ENCODE results near the gene COPS6.

COPS6 gene

DNA sequence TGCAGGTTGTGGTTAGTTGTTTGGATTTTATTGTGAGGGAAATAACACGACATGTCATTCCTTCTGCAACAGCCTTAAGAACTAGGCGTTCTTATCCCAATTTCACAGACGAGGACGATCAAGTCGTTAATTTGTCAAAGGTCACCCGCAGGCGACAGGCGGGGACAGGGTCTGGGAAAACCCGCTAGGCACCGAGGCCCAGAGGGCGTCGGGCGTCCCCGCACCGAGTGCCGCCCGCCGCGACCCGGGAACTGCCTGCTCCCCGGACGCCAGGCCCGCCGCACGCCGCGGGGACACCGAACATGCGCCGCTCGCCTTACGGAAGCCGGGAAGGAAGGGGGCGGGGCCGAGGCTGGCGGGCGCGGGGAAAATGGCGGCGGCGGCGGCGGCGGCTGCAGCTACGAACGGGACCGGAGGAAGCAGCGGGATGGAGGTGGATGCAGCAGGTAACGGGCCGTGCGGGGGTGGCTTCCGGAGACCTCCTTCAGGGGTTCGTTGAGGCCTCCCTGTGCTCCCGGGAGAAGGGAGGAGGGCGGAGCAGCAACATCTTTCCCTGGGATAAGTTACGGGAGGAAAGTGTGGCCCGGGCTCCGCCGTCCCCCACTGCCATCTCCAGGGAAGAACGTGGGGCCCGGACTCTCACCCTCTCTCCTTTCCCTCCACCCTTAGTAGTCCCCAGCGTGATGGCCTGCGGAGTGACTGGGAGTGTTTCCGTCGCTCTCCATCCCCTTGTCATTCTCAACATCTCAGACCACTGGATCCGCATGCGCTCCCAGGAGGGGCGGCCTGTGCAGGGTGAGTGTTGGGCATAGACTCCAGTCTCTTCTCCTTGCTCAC, at the start of gene COPS6:
TSS of gene COPS6 (plus strand) at position 349 of the 837 bp plus-strand sequence. CDS start at position 371, 22 bp downstream.
- intact Hi-C loops (cut with DNase I), result no loop called here
- DNase-seq, result peak; percentile 40 to 94 (median 88)

DNA sequence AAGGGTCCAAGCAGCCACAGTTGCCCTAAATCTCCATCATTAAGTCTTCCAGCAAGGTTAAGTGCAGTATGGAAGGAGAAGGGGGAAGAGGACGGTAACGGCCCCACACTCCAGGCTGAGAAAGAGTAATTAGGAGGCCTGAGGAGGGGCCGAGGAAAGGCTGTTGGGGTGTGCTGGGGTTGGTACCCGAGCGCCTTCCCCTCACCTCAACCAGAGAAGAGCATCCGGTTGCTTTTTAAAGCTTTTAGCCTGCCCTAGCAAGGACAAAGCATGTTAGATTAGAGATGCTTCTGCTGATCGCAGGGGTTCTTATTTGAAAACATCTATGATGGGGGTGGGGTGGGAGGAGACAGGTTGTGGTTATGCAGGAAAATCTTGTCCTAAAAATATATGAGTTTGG, 48.2 kb upstream of the COPS6 start:
- intact Hi-C loops (cut with DNase I), result no loop called here
- no peak for DNase-seq

GRCh38 chr7:100044718-100045117, 44.1 kb upstream of the COPS6 start:
- DNase-seq, result peak in 11 of 42 donors; percentile 5 to 44 (median 20)
- intact Hi-C loops (cut with DNase I), result no loop called here

DNA sequence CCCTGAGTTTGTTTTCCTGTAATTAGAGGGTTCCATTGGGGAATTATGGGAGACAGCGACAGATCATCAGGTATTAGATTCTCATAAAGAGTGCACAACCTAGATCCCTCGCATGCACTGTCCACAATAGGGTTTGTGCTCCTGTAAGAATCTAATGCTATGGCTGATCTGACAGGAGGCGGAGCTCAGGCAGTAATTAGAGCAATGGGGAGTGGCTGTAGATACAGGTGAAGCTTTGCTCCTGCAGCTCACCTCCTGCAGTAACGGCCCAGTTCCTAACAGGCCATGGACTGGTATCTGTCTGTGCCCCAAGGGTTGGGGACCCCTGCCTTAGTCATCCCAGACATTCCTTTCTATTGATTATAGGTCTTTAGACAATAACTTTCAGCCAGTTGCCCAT, 40.1 kb upstream of the COPS6 start:
- DNase-seq, result no peak
- intact Hi-C loops (cut with DNase I), result no loop called here

DNA sequence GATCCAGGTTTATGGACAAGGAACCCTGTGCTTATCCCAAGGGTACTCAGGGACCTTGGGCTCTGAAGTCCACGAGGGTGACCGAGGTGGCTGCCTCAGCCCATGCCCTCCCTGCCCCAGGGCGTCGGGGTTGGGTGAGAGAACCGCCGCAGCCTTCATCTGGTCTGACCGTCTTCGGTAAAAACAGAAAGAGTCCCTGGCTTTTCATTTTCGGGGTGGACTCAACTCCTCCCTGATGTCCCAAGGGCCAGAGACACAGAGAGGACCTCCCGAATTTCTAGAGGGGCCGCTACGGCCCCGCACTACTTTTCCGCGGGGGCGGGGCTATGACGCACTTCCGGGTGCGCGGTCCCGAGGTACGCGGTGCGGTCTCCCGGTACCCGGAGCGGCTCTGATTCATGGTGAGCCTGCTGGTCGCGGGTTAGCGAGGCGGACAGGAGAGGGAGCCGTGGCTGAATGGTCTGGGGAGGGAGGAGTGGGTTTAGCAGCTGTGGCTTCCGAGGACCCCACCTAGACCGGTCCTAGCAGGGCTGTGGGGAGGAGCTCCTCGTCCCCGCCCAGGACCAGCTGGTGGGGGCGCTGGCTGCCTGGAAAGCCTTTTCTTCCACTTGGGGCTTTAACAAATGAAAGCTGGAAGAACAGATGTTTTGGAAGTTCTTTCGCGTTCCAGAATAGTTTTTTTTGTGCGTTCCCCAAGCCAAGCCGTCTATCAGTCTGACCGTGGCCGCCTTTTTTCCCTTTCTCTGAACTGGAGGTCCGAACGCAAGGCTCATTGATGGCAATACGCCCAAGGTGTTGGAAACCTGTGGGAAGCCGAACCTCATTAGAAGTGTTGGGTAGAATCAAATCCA, 39.1 kb upstream of the COPS6 start, which contains the start of gene ZSCAN21:
TSS of gene ZSCAN21 (plus strand) at position 334 of the 851 bp plus-strand sequence. CDS start 7,233 bp downstream, outside the sequence.
- DNase-seq, result peak; percentile 69 to 94 (median 89)
- intact Hi-C loops (cut with DNase I), result loop anchor here (5.0 to 10.0 kb wide), 2 partner anchors 57 to 135 kb away; partner anchors contain the start of gene TRIM4

DNA sequence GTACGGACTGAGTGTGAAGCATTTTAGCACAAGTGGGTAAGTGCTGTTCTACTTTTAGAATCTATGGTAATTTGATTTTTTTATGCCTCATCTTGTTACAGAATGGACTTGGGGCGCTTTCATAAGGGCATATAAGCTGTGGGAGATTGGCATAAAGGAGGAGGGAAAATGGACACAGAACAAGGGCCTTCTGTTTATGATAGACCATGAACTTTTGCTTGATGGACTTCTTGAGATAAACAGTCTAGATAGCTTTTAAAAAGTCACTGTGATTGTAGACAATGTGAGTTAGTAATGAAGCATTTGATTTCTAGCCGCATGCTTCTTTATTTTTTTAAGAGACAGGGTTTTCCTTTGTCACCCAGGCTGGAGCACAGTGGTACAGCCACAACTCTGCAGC, 37.2 kb upstream of the COPS6 start:
- intact Hi-C loops (cut with DNase I), result loop anchor here (5.0 to 10.0 kb wide), 2 partner anchors 59 to 137 kb away; partner anchors contain the start of gene TRIM4
- DNase-seq, result no peak

DNA sequence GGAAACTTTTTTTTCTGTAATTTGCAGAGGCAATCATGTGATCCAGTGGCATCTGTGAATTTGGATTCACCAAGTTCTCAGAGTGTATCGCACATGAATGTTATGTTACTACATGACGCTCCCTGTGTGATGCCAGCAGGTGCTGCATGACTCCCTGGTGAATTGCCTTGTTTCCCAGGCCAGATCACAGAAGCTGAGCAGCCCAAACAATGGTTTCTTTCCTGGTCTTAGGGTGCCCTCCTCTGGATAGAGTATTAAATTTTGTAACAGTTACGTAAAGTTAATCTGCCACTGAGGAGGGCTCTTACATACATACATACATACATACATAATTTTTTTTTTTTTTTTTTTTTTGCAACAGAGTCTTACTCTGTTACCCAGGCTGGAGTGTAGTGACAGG, 35.6 kb upstream of the COPS6 start:
- DNase-seq, result peak in 41 of 42 donors; percentile 22 to 83 (median 52)
- intact Hi-C loops (cut with DNase I), result loop anchor here (5.0 to 10.0 kb wide), 2 partner anchors 61 to 138 kb away; partner anchors contain the start of gene TRIM4

DNA sequence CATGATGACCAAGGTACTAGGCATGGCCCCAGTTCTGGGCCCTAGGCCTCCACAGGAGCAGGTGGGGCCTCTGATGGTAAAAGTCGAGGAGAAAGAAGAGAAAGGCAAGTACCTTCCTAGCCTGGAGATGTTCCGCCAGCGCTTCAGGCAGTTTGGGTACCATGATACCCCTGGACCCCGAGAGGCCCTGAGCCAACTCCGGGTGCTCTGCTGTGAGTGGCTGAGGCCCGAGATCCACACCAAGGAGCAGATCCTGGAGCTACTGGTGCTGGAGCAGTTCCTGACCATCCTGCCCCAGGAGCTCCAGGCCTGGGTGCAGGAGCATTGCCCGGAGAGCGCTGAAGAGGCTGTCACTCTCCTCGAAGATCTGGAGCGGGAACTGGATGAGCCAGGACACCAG, 31.8 kb upstream of the COPS6 start:
- intact Hi-C loops (cut with DNase I), result loop anchor here (10.0 kb wide), 1 partner anchor 142 kb away; the partner anchor contains the start of gene TRIM4
- no peak for DNase-seq

- DNase-seq, result no peak
- intact Hi-C loops (cut with DNase I), result loop anchor here (10.0 kb wide), 1 partner anchor 144 kb away; the partner anchor contains the start of gene TRIM4
These were observed 29.5 kb upstream of the COPS6 start for GRCh38 chr7:100059251-100059739.

DNA sequence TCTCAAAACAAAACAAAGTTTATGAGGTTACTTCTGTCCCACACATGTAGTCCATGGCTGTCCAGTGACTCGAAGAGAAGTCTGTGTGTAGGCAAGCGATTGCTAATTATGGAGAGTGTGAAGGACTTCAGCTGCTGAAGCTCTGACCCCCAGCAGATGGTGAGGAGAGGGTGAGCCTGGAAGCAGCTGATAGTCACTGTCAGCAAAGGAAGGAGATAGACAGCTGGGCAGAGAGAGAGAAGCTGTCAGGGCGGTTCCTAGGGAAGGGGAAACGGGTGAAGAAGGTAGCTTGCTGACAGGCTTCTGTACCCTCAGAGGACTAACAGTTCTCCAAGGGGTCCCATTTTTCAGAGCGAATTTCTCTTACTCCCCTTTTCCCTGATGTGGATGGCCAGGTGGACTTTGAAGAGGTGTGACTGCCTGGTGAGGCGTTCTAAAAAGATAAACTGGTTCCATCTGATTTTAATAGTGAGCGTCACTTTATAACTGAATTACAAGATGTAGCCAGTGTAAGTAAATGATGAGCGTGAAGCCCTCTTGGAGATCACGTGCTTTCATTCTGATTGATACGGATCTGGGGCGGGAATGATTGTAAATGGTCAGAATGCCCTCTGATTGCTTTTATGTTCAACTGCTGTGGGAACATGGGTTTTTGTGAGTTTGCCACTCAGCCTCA, 27.1 kb upstream of the COPS6 start:
- intact Hi-C loops (cut with DNase I), result no loop called here
- no peak for DNase-seq

- intact Hi-C loops (cut with DNase I), result no loop called here
- DNase-seq, result no peak
These were observed 25.4 kb upstream of the COPS6 start for GRCh38 chr7:100063376-100063775.

GRCh38 chr7:100064162-100064561, 24.6 kb upstream of the COPS6 start:
- intact Hi-C loops (cut with DNase I), result no loop called here
- DNase-seq, result no peak

DNA sequence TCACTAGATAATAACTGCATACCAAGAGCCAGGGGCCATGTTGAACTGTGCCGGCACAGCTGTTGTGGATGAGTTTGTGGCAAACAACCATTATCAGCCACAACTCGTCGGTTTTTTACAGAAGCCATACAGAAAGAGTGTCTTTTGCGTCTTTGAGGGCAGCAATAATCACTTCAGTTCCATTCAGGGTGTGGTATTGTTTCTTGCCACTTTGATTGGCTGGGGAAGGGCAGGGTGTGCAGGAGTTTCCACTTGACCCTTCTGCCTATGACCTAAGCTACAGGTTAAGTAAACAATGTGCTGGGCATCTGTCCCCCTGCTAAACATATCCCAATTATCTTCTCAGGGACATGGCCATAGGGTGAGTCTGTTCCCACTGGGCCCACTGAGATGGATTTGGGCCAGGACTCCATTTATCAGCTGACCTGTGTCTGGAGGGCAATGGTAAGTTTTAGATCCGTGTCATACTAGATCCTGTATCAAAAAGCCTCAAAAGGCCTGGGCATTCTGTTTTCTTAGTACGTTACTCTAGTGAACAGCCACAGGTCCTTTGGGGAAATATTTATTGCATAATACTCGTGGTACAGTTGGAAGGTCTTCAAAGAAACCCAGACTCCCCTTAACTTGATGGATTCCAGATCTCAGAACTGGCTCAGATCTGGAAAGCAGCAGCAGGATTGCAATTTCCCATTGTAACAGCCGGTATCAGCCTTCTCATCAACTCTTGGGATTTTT, 23.1 kb upstream of the COPS6 start:
- DNase-seq, result no peak
- intact Hi-C loops (cut with DNase I), result no loop called here

- intact Hi-C loops (cut with DNase I), result no loop called here
- peak in 13 of 42 donors; percentile 13 to 54 (median 28) for DNase-seq
These were observed 21.8 kb upstream of the COPS6 start for GRCh38 chr7:100066953-100067352.

DNA sequence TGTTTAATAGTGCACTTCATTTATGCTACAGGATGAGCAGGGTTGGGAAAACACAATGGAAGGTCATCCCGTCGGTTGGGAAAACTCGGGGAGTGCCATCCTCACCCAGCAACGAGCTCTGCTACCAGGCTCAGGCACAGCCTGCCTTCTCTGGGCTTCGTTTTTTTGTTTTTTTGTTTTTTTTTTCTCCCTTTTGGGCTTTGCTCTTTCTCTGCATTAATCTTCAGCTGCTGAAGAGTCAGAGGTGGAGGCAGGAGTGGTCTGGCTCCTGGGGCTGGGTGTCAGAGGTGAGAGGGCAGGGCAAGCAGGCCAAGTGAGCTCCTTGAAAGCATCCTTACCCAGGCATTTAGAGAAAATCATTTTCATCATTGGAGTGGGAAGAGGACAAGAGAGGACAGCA, 18.8 kb upstream of the COPS6 start:
- intact Hi-C loops (cut with DNase I), result no loop called here

GRCh38 chr7:100071018-100071723, 17.6 kb upstream of the COPS6 start:
- intact Hi-C loops (cut with DNase I), result no loop called here
- no peak for DNase-seq

More for the DNA sequence above, 18.8 kb upstream of the COPS6 start:
- no peak for DNase-seq

GRCh38 chr7:100072462-100072861, 16.3 kb upstream of the COPS6 start:
- DNase-seq, result no peak
- intact Hi-C loops (cut with DNase I), result no loop called here

Measured in head of caudate nucleus (tissue), 42 donors.